HUES48 (cell line): Measurements from ENCODE around the gene VCX2.
"Not testable (repeated sequence)": the region's sequence is repeated elsewhere in the genome, so short reads cannot be mapped to it uniquely, and the experiment has no call there.

Source experiments
- H3K27ac ChIP-seq: one replicate; pipeline ENCODE4 v1.7.0; 2013; ENCODE audit warnings: low read depth, low read length, inconsistent platforms
- H3K27me3 ChIP-seq: 2 replicates; pipeline ENCODE4 v1.6.1; 2013; ENCODE audit warnings: mild to moderate bottlenecking, low read length; ENCODE audit not compliant: control insufficient read depth, insufficient read depth
- H3K36me3 ChIP-seq: 2 replicates; pipeline ENCODE4 v1.6.1; 2013; ENCODE audit warnings: low read length; ENCODE audit not compliant: control insufficient read depth, insufficient read depth
- H3K4me1 ChIP-seq: 2 replicates; pipeline ENCODE4 v1.6.1; 2013; ENCODE audit warnings: mild to moderate bottlenecking, low read length; ENCODE audit not compliant: control insufficient read depth, insufficient read depth
- H3K4me3 ChIP-seq: 2 replicates; pipeline ENCODE4 v1.5.1; 2013; ENCODE audit warnings: mild to moderate bottlenecking, low read depth, low read length
- H3K9ac ChIP-seq: 2 replicates; pipeline ENCODE4 v1.6.1; 2013; ENCODE audit warnings: mild to moderate bottlenecking, low read depth, low read length, moderate library complexity
- H3K9me3 ChIP-seq: 2 replicates; pipeline ENCODE4 v1.6.1; 2013; ENCODE audit warnings: low read length; ENCODE audit not compliant: control insufficient read depth, insufficient read depth

Gene VCX2

GRCh38 chrX:8171169-8171568 is at the start of gene VCX2:
Gene VCX2 (minus strand): TSS chrX:8171267. CDS start chrX:8170643, 624 bp downstream.
- H3K4me3 ChIP-seq, H3K27me3 ChIP-seq, H3K4me1 ChIP-seq, H3K9ac ChIP-seq, H3K36me3 ChIP-seq, H3K9me3 ChIP-seq, H3K27ac ChIP-seq: not testable (repeated sequence)

GRCh38 chrX:8204943-8205342 is 33.9 kb upstream of the VCX2 start:
- Histone ChIP-seq H3K9ac (no peak overlapping the region), H3K27me3 (no peaks in the 10 kb centered on the region), H3K9me3 (no peaks in the 10 kb centered on the region), H3K4me1 (peaks cover 6% of the 10 kb centered on the region; the same call in 1 of the 2 replicates), H3K36me3 (no peaks in the 10 kb centered on the region), H3K27ac (no peak overlapping the region), H3K4me3 (no peak overlapping the region)

DNA sequence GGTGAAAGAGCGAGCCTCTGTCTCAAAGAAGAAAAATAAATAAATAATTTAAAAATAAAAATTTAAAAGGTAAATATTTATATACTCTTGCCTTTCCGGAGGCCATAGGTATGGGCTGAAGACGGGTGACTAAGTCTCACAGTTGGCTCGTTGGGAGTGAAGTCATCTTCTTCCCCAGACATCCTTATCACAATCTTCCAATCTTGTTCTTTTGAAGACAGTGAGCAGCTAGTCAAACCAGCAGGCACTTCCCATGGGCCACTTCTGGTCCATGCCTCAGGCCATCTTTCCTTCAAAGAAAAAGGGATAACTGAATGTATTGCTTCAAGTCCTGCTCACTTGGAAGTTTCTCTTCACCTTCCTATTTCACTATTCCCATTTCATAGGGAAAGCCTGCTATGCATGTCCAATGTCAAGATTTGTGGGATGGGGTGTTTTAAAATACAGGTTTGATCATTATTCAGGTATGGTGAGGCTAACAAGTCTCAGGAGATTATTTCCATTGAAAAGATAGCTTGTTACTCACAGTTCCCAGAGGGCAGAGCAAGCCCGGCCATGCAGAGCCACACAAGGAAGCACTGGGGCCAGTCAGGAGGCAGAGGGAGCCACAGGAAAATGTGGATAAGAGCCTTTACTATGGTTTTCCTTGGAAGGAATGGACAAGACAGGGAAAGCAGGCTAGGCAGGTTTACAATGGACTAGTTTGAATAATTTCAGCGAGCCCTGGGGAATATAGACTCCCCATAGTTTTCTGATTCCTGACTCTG is 33.3 kb upstream of the VCX2 start:
- no peak overlapping the region for H3K27ac ChIP-seq
- no peak overlapping the region for H3K4me3 ChIP-seq
- no peak overlapping the region for H3K9ac ChIP-seq
- H3K27me3 ChIP-seq = no peaks in the 10 kb centered on the region
- H3K36me3 ChIP-seq = no peaks in the 10 kb centered on the region
- no peaks in the 10 kb centered on the region for H3K9me3 ChIP-seq
- peaks cover 6% of the 10 kb centered on the region; the same call in 1 of the 2 replicates for H3K4me1 ChIP-seq

DNA sequence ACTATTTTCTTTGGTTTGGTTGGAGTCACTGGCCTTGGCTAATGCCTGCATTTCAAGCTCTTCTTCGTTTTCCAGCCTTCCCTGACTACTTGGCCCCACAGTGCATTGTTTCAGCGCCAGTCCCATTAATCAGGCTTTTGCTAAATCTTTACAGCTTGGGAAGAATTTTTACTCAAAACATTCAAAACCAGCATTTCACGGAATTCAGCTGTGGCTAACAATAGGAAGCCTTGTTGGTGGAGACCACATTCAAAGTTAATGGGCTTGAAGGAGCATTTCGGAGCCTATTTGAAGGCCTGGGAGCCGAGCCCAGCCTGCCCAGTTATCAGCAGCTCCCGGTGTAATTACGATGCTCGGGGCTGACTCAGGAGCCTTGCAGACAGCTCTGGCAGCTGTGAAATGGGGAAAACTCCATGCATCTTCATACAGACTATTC is 30.8 kb upstream of the VCX2 start:
- no peak overlapping the region for H3K27ac ChIP-seq

DNA sequence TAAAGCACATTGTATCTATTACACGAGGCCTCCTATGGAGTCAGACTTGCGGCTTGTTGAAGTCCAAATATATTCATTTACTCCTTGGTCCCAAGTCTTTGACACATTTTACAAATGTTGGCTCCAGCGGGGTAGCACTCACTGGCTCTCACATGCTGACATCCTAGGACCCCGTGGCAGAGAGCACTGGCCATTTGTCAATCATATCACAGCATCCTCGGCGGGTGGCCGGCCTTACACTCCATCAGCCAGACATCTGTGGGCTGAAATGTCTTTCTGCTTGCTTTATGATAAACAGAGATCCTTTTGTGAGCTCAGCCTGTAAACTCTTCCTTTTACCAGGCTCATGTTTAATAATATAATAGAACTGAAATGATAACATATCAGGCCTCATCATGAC is 25.7 kb upstream of the VCX2 start:
- Histone ChIP-seq H3K27me3 (no peaks in the 10 kb centered on the region; the same call in 1 of the 2 replicates), H3K4me1 (no peaks in the 10 kb centered on the region), H3K36me3 (no peaks in the 10 kb centered on the region), H3K27ac (no peak overlapping the region), H3K9me3 (no peaks in the 10 kb centered on the region), H3K4me3 (no peak overlapping the region), H3K9ac (no peak overlapping the region)

More for the DNA sequence above, 30.8 kb upstream of the VCX2 start:
- no peaks in the 10 kb centered on the region for H3K36me3 ChIP-seq
- no peak overlapping the region for H3K9ac ChIP-seq
- peaks cover 6% of the 10 kb centered on the region; the same call in 1 of the 2 replicates for H3K4me1 ChIP-seq
- no peaks in the 10 kb centered on the region for H3K9me3 ChIP-seq
- H3K27me3 ChIP-seq = no peaks in the 10 kb centered on the region; the same call in 1 of the 2 replicates
- no peak overlapping the region for H3K4me3 ChIP-seq

DNA sequence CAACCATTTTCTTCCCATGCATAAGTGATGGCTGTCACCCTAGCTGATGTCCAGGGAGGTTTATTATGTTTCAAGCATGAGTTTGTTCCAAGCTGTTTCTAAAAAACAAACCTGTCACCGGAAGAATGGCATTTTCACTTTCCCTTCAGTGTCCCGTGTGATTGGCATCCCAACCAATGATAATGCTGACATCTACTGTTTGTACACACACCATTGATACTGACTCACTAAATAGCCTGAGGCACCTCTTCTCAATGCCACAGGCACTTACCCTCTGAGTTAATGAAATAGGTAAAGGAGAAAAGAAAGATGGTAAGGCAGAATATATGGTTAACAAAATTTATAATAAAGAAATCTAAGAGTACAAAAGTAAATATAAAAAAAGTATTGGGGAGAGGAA is 23.1 kb upstream of the VCX2 start:
- H3K27me3 ChIP-seq = no peaks in the 10 kb centered on the region; the same call in 1 of the 2 replicates
- H3K9ac ChIP-seq = no peak overlapping the region
- peaks cover 11% of the 10 kb centered on the region for H3K4me1 ChIP-seq
- H3K36me3 ChIP-seq = no peaks in the 10 kb centered on the region
- H3K9me3 ChIP-seq = no peaks in the 10 kb centered on the region
- no peak overlapping the region for H3K4me3 ChIP-seq
- no peak overlapping the region for H3K27ac ChIP-seq

- peaks cover 12% of the 10 kb centered on the region for H3K4me1 ChIP-seq
- no peaks in the 10 kb centered on the region for H3K9me3 ChIP-seq
- no peaks in the 10 kb centered on the region; the same call in none of the 2 replicates for H3K27me3 ChIP-seq
- H3K36me3 ChIP-seq = no peaks in the 10 kb centered on the region
- no peak overlapping the region for H3K27ac ChIP-seq
- H3K4me3 ChIP-seq = no peak overlapping the region
- H3K9ac ChIP-seq = no peak overlapping the region
Measured at GRCh38 chrX:8192276-8192675, 21.2 kb upstream of the VCX2 start.

DNA sequence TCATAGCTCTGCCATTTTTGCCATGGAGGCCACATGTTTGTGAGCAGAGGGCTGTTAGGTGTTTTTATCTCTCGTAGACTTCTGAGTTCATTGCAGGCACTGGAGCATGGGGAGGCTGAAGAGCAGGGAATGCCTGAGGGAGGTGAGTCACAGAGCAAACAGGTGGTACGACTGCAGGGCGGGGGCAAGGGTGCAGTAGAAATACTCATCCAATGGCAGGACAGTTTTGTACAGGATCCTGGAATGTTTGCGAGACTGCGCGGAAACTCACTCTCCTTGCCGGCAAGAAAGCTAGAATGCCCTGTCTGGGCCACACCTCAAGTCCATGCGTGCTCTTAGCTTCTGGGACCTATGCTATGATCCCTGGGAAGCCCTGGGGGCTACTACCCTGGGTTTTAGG is 20.0 kb upstream of the VCX2 start:
- Histone ChIP-seq H3K4me3 (no peak overlapping the region), H3K27me3 (no peaks in the 10 kb centered on the region; the same call in 1 of the 2 replicates), H3K9me3 (no peaks in the 10 kb centered on the region), H3K36me3 (no peaks in the 10 kb centered on the region), H3K9ac (no peak overlapping the region), H3K4me1 (peaks cover 12% of the 10 kb centered on the region), H3K27ac (no peak overlapping the region)

GRCh38 chrX:8190341-8190830 is 19.3 kb upstream of the VCX2 start:
- no peak overlapping the region for H3K4me3 ChIP-seq
- H3K27me3 ChIP-seq = no peaks in the 10 kb centered on the region; the same call in none of the 2 replicates
- peaks cover 12% of the 10 kb centered on the region for H3K4me1 ChIP-seq
- H3K27ac ChIP-seq = no peak overlapping the region
- H3K36me3 ChIP-seq = no peaks in the 10 kb centered on the region
- no peak overlapping the region for H3K9ac ChIP-seq
- no peaks in the 10 kb centered on the region for H3K9me3 ChIP-seq

DNA sequence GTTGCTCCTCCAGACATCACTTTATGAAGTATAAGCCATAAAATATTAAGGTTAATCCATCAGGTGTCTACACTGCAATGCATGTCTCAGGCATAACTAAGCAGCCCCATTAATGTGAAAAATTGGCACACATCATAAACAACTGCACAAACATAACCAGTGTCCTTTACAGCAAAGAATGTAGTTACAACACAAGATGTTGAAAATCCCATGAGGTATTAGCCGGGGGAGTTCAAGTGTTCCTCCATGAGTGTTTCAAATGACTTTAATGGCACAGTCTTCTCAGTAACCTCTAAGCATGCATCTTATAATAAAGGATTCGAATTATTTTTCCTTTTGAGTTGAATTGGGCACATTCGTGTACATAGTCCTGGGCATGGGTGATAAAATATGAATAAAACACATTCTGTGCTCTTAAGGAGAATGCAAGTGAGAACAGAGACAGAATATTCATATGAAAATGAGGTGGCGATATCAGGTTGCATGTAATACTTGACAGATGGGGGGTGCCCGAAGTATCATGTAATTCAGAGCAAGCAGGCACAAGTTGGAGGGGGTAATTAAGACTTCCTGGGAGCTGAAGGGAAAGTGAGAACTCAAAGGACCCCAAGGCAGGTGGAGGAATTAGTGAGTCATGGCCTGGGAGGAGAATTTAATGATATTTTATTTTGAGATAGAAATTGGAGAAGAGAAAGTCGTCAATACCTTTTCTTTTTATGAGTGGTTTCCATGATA is 18.2 kb upstream of the VCX2 start:
- H3K4me3 ChIP-seq = no peak overlapping the region

GRCh38 chrX:8183346-8183745 is 12.3 kb upstream of the VCX2 start:
- Histone ChIP-seq H3K27me3 (no peaks in the 10 kb centered on the region; the same call in none of the 2 replicates), H3K9me3 (no peaks in the 10 kb centered on the region), H3K4me1 (no peaks in the 10 kb centered on the region), H3K27ac (no peak overlapping the region), H3K4me3 (no peak overlapping the region), H3K9ac (no peak overlapping the region), H3K36me3 (no peaks in the 10 kb centered on the region)

More for the DNA sequence above, 18.2 kb upstream of the VCX2 start:
- Histone ChIP-seq H3K27ac (no peak overlapping the region), H3K9me3 (no peaks in the 10 kb centered on the region), H3K9ac (no peak overlapping the region), H3K36me3 (no peaks in the 10 kb centered on the region), H3K27me3 (no peaks in the 10 kb centered on the region; the same call in none of the 2 replicates), H3K4me1 (peaks cover 12% of the 10 kb centered on the region)
